LNCAP (cell line): ENCODE measurements around the gene UBL4A.

Experiments
- CTCF ChIP-seq: fragments of 450-650 bp; IDR thresholded peaks from 2 replicates; pipeline ENCODE4 v1.5.1; 2017; ENCODE audit warnings: mild to moderate bottlenecking

The UBL4A gene

GRCh38 chrX:154476821-154477220 is 9.6 kb downstream of the UBL4A start:
- TF ChIP-seq CTCF, result no peak

DNA sequence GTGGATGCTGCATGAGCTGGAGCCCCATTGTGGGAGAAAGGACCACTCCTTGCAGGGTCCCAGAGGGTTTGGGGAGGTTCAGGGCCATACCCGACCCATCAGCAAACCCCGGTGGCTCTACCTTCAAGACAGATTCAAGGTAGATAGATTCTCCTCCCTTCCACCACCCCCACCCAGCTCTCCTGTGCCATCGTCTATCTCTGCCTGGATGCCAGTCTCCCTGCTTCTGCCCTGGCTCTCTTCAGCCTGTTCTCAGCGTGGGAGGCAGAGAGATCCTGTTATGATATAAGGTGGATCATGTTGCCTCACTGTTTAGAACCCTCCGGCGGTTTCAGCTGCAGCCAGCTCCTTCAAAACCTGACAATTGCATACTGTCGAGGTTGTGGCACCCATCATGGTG is 12.7 kb downstream of the UBL4A start:
- no peak for TF ChIP-seq CTCF

DNA sequence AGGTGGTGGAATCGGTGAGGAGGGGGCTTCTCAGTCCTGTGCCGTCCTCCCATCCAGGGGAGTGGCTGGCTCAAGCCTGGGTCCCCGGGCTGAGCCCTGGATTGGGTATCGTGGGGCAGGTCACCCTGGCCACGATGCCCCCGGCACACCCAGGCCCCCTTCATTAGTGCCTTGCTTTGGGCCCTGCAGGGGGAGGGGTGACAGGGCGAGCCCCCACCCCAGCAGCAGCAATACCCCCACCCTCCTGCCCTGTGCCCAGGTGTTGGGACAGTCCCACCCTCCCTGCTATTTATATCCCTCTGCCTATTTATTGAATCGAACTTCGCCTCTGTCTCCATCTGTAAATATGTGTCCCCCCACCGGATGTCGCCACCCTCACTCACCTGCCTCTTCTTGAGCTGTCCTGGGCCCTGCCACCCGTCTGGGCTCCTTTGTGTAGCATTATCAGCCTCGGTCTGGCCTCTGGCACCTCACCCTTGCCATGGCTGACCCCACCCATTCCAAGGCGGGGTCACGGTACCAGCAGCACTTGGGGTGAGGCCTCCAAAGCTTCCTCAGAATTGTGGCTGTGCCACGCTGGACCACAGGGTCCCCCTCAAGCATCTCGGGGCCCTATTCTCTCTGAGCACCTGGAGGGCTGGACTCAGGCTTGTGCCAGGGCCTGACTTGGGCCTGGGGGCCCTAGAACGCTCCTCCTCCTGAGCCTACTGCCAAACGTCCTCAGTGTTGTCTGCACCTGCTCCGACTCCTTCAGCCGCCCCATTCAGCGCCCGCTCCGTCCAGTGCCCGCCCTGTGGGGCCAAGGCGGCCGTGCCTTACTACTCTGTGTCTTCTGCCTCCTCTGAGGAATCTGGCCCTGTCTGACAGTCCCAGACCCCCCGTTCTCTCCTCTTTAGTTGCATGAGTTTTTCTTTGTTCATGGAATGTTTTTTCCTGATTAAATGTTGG is 13.5 kb downstream of the UBL4A start:
- TF ChIP-seq CTCF, result no peak

DNA sequence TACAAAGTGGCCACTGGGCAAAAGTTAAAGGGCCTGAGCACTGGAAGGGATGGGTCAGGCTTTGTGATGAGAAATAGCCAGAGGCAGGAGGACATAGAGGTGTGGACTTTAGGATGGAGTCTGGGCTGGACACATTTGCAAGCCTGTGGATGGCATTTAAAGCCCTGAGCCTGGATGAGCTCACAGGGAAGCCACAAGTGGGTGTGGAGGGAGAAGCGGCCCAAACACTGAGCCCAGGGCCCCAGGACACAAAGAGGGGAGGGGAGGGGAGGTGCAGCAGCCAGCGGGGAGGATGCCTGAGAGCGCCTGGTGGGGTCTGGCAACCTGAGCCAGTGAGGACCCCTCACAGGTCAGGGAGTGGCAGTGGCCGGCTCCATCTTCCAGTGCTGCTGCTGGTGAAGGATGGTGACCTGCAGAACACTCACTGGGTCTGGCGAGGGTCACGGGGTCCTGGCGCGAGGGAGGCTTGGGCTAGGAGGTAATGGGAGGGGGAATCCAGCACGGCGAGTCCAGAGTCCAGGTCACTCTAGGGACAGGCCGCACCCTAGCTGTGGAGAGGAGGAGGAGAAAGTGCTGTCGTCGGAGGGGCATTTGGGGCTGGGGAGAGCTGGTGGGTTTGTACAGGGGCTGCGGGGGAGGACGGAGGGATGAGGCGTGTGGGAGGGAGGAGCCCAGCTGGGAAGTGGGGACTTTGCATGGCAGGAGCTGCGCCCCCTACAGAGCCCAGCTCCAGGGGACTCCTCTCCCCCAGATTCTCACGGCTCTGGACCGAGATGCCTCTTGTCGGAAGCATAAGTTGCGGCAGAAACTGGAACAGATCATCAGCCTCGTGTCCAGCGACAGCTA is 14.4 kb downstream of the UBL4A start:
- TF ChIP-seq CTCF, result no peak

GRCh38 chrX:154470914-154471568 is 15.4 kb downstream of the UBL4A start:
- no peak for TF ChIP-seq CTCF

- TF ChIP-seq CTCF, result no peak
These were observed 16.0 kb downstream of the UBL4A start for GRCh38 chrX:154470434-154470833.

- TF ChIP-seq CTCF, result no peak
These were observed 16.5 kb downstream of the UBL4A start for GRCh38 chrX:154469880-154470279.
